Measurements from ENCODE around the gene ERCC5.

The ERCC5 gene

GRCh38 chr13:102917019-102917418 lies 71.2 kb downstream of the ERCC5 start:
- DNase-seq (ENCODE audit: low read depth, low spot score): no peak

DNA sequence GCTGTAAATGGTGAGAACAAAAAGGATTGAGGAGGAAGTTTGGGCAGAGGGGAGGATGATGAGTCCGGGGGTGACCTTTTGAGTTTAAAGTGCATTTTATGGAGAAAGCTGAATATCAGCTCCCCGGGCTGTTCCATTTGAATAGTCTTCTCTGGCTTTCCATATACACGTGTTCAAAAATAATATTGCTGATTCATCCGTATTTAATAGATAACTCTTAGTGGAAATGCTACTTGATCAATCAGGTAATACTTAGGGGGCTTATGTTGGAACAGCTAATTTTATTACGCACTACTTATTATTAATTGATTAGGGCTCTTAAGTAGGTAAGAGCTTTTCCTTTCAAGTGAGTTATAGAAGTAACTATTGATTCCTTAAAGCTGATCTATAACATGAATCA lies 76.4 kb downstream of the ERCC5 start:
- DNase-seq (ENCODE audit: low read depth, low spot score): no peak
